CD4-positive, alpha-beta T cell treated with Interleukin-10 for 1 hour (primary cell): ENCODE measurements around the gene BCL10.

Source experiments
- DNase-seq: peaks from one replicate; pipeline ENCODE4 v3.0.0-alpha.2; 2020

The BCL10 gene

GRCh38 chr1:85219853-85220610 lies 56.4 kb downstream of the BCL10 start:
- DNase-seq = no peak

- DNase-seq = no peak
These were observed 59.7 kb downstream of the BCL10 start for GRCh38 chr1:85216697-85217096.
